Measurements from ENCODE around the gene RAF1. TPM values are rescaled to one million over a fixed set of nuclear protein-coding genes. Genes with fewer than 3 reads are reported as not detected.
A peak's percentile ranks its signal among the peaks of the same experiment; 100 is the strongest.

Gene RAF1
- total and polyA plus RNA-seq, 9 of the 15 experiments (the other 6 are each of a cell fraction or from before 2014, with no cell fraction given), result 28.0 to 183 (median 85.6) TPM

- TF ChIP-seq TSHZ1 (CRISPR knock-in tag; IDR thresholded peaks at IDR 0.05), result no peak
- peak; percentile 82 for TF ChIP-seq ESRRA (IDR thresholded peaks at IDR 0.05; ENCODE audit: borderline replicate concordance, low read depth)
- peak; percentile 91 to 92 for TF ChIP-seq NRF1 (conservative IDR thresholded peaks at IDR 0.05 in 1 of 2, IDR thresholded peaks at IDR 0.05 in 1 of 2)
- TF ChIP-seq CSDE1 (IDR thresholded peaks at IDR 0.05), result peak in 1 of 2 experiments; percentile 74; a peak in 1 of 4 replicates
- no peak for TF ChIP-seq KLF10 (CRISPR knock-in tag; IDR thresholded peaks at IDR 0.05)
- peak; percentile 79 for TF ChIP-seq NKRF (IDR thresholded peaks at IDR 0.05; ENCODE audit: borderline replicate concordance)
- TF ChIP-seq ZFPM2 (CRISPR knock-in tag; IDR thresholded peaks at IDR 0.05), result no peak
- peak; percentile 85 for TF ChIP-seq RBM22 (IDR thresholded peaks at IDR 0.05; ENCODE audit: low read depth, low read length, poor library complexity, severe bottlenecking)
- peak; percentile 99 for TF ChIP-seq PHF8 (IDR thresholded peaks at IDR 0.05; ENCODE audit: borderline replicate concordance, low read length)
- TF ChIP-seq MLLT1 (IDR thresholded peaks at IDR 0.05), result peak in 1 of 2 experiments; percentile 78; a peak in 1 of 4 replicates
- no peak for TF ChIP-seq ZFP30 (CRISPR knock-in tag; IDR thresholded peaks at IDR 0.05; ENCODE audit: borderline replicate concordance)
- TF ChIP-seq HMG20B (CRISPR knock-in tag; IDR thresholded peaks at IDR 0.05), result no peak
- TF ChIP-seq HOXB6 (CRISPR knock-in tag; IDR thresholded peaks at IDR 0.05; ENCODE audit: borderline replicate concordance), result no peak
- no peak for TF ChIP-seq SETDB1 (IDR thresholded peaks at IDR 0.05; ENCODE audit: low read length)
- TF ChIP-seq CUX1 (CRISPR knock-in tag; IDR thresholded peaks at IDR 0.05), result 0 out of 2 replicates have a peak, but pooled peaks have one; percentile 30
Observed at GRCh38 chr3:12556690-12557472, 107.0 kb downstream of the RAF1 start, which contains the start of gene MKRN2 (continued).

All from K562 (cell line).